AG09309 (cell line): Measurements from ENCODE around the gene GOLGA6L2.

Experiments used
- DNase-seq: peaks from one replicate; pipeline ENCODE4 v3.0.0-alpha.2; 2010; ENCODE audit warnings: low read depth
- H3K4me3 ChIP-seq: 2 replicates; pipeline ENCODE4 v1.5.1; 2011; ENCODE audit warnings: mild to moderate bottlenecking, low read depth, low read length, moderate library complexity; ENCODE audit not compliant: control insufficient read depth
- TF ChIP-seq, protein P1 (sequence below): IDR thresholded peaks from 2 replicates; pipeline ENCODE4 v1.5.1; 2011; ENCODE audit warnings: mild to moderate bottlenecking, low read depth, low read length, inconsistent platforms; ENCODE audit not compliant: insufficient read depth, control insufficient read depth; ENCODE audit errors: missing control alignments

The GOLGA6L2 gene

DNA sequence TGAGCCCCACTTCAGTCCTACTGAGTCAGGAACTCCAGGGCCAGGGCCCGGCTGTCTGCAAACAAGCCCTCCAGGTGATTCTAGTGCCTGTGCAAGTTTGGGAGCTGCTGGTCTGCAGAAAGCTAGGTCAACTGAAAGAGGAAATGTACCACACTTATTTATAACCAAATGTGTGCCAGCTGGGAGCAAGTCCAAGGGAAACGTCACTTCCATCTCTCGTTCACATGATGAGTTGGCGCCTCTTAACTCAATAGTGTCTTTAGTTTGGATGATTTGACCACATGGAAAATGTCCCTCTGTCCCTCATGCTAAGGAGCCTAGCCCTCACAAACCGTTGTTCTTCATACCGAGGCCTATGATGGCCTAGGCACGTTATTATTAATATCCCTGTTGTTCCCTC is 49.3 kb downstream of the GOLGA6L2 start:
- DNase-seq, result no peak
- no peak overlapping the region for H3K4me3 ChIP-seq
- TF ChIP-seq, protein P1, sequence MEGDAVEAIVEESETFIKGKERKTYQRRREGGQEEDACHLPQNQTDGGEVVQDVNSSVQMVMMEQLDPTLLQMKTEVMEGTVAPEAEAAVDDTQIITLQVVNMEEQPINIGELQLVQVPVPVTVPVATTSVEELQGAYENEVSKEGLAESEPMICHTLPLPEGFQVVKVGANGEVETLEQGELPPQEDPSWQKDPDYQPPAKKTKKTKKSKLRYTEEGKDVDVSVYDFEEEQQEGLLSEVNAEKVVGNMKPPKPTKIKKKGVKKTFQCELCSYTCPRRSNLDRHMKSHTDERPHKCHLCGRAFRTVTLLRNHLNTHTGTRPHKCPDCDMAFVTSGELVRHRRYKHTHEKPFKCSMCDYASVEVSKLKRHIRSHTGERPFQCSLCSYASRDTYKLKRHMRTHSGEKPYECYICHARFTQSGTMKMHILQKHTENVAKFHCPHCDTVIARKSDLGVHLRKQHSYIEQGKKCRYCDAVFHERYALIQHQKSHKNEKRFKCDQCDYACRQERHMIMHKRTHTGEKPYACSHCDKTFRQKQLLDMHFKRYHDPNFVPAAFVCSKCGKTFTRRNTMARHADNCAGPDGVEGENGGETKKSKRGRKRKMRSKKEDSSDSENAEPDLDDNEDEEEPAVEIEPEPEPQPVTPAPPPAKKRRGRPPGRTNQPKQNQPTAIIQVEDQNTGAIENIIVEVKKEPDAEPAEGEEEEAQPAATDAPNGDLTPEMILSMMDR, result no peak

DNA sequence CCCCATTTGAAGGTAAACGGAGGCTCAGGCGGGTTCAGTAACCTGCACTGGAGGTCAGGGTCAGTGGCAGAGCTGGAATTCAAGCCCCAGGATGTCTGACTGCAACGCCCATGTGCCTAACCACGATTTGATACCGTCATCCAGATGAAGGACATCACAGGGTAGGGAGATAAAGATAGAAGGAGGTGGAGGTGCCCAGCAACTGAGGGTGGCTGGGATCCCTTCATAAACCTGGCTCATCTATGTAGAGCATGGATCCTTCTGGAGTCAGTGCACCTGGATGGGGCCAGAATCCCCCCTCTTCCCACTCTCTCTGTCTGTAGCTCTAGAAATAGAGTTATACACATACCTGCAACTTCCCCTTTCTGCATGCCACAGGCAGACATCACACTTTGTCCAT is 51.2 kb downstream of the GOLGA6L2 start:
- H3K4me3 ChIP-seq, result no peak overlapping the region
- TF ChIP-seq, protein P1, result no peak
- no peak for DNase-seq

DNA sequence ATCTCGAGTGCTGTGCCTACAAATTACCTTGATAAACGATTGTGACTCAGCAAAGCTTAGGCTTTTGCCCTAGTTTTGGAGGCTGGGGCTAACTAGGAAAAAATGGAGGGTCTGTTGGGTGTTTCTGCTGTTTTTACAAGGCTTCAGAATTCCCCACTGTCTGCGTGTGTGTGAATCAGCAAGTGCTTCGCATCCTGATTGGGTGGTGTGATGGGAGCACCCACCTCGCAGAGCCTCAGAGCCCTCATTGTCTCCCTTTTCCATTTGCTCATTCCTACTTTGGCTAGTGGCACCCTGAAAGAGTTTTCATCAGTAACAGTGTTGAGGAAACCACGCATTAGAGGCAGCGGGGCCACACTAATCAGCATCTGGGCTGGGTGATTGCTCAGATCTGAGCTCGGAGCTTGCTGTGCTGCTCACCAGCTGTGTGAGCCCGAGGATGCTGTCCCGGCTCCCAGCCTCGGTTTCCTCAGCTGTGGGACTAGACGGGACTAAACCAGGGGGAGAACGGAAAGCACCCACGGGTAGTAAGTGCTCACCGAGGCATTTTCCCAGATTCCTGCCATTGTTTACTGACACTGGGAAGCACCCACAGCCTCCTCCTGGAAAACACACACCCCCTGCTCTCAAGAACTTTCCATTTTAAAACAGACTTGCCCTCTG is 51.9 kb downstream of the GOLGA6L2 start:
- DNase-seq, result no peak
- TF ChIP-seq, protein P1, result no peak
- no peak overlapping the region for H3K4me3 ChIP-seq
